Measurements from ENCODE around the gene TMEM140. TPM values are rescaled to one million over a fixed set of nuclear protein-coding genes. Genes with fewer than 3 reads are reported as not detected.

TMEM140 gene
- total and polyA plus RNA-seq, 2 of the 13 experiments (the other 11 are each of a cell fraction or from before 2014, with no cell fraction given): 9.2 to 21.7 TPM

- no peak for TF ChIP-seq FOXO4 (CRISPR knock-in tag; conservative IDR thresholded peaks at IDR 0.05)
- no peak for TF ChIP-seq SOX13 (IDR thresholded peaks at IDR 0.05)
- TF ChIP-seq SOX13 (CRISPR knock-in tag; conservative IDR thresholded peaks at IDR 0.05 in 1 of 2, IDR thresholded peaks at IDR 0.05 in 1 of 2): no peak
- no peak for TF ChIP-seq ZFP36 (IDR thresholded peaks at IDR 0.05; ENCODE audit: borderline replicate concordance, low read depth, low read length, partially characterized antibody)
- no peak for TF ChIP-seq HMG20B (CRISPR knock-in tag; conservative IDR thresholded peaks at IDR 0.05)
- TF ChIP-seq ZNF567 (CRISPR knock-in tag; IDR thresholded peaks at IDR 0.05; ENCODE audit: borderline replicate concordance): no peak
- TF ChIP-seq DMAP1 (CRISPR knock-in tag; IDR thresholded peaks at IDR 0.05): no peak
Observed at GRCh38 chr7:135197343-135197742, 49.5 kb downstream of the TMEM140 start (continued).

- FAIRE-seq: no peak
- WGBS (ENCODE audit: low lambda C conversion rate): 92% methylated on average over 13 of the region's 15 CpGs
- Histone ChIP-seq H3K4me2 (ENCODE audit: low read depth, low read length) (no peak overlapping the region), H3K79me2 (ENCODE audit: insufficient read depth, low read length) (no peaks in the 10 kb centered on the region), H3K27ac (ENCODE audit: extremely low read length, insufficient read depth, low read length) (no peak overlapping the region), H4K20me1 (ENCODE audit: insufficient read depth, low read length) (no peaks in the 10 kb centered on the region), H3K9me3 (ENCODE audit: low read length) (no peaks in the 10 kb centered on the region), H3K27me3 (ENCODE audit: control insufficient read depth in 1 of 2, insufficient read depth in 2 of 2, low read length in 2 of 2) (no peaks in the 10 kb centered on the region), H3K9ac (ENCODE audit: insufficient read depth, low read depth, low read length) (no peak overlapping the region), H3K4me3 (replicated peaks in 1 of 3; ENCODE audit: insufficient read depth in 1 of 3, low read depth in 2 of 3, low read length in 3 of 3) (no peak overlapping the region), H2AFZ (ENCODE audit: low read length) (no peak overlapping the region), H3K36me3 (replicated peaks in 1 of 2; ENCODE audit: control insufficient read depth in 1 of 2, insufficient read depth in 2 of 2, low read length in 2 of 2) (peaks cover 29 to 67% of the 10 kb centered on the region in 2 experiments), H3K4me1 (ENCODE audit: insufficient read depth, low read length) (peaks cover 12% of the 10 kb centered on the region)
- CTCF ChIA-PET (ENCODE audit: low intra/inter-chr PET ratio, low total read pairs): no interaction called here
- ATAC-seq: no peak
- DNase-seq (ENCODE audit: low spot score): no peak
- BruUV-seq (replicated peaks): no TSS peak
- in situ Hi-C loops (cut with HindIII; ENCODE audit: extremely low pct_ligation_motif_present, low pct_unique_long_range_greater_than_20kb): no loop called here
- POLR2A ChIA-PET: no interaction called here
- intact Hi-C loops (cut with micrococcal nuclease; ENCODE audit: unreplicated experiment): no loop called here
- TF ChIP-seq ZNF652 (CRISPR knock-in tag; IDR thresholded peaks at IDR 0.05; ENCODE audit: borderline replicate concordance, low read depth) (no peak), PRDM4 (CRISPR knock-in tag; IDR thresholded peaks at IDR 0.05; ENCODE audit: borderline replicate concordance) (no peak), BRD4 (CRISPR knock-in tag; IDR thresholded peaks at IDR 0.05) (no peak), HDAC2 (CRISPR knock-in tag; IDR thresholded peaks at IDR 0.05) (no peak), FOSL1 (CRISPR knock-in tag; IDR thresholded peaks at IDR 0.05; ENCODE audit: borderline replicate concordance) (no peak), ZNF687 (CRISPR knock-in tag; IDR thresholded peaks at IDR 0.05) (no peak), ZNF75D (CRISPR knock-in tag; IDR thresholded peaks at IDR 0.05; ENCODE audit: borderline replicate concordance) (no peak)
Observed at GRCh38 chr7:135197906-135198655, 50.2 kb downstream of the TMEM140 start.
